Cardiac fibroblast (primary cell): ENCODE results near the gene LRIG1.

Source experiments
- DNase-seq, 2 donors: peaks; one replicate each; pipeline versions ENCODE4 v3.0.0 to v3.0.0-alpha.2; 2010; ENCODE audit warnings: low read depth in 2 of 2
- H3K4me3 ChIP-seq, 2 donors: replicated peaks in 1 of 2; 1 replicate in 1 of 2; 2 replicates in 1 of 2; pipeline ENCODE4 v1.5.1; 2011; ENCODE audit warnings: low read depth in 2 of 2, low read length in 2 of 2, mild to moderate bottlenecking in 2 of 2, moderate library complexity in 1 of 2
- CTCF ChIP-seq: IDR thresholded peaks from one replicate; pipeline ENCODE4 v1.5.1; 2011; ENCODE audit warnings: low read depth, mild to moderate bottlenecking, low read length, inconsistent platforms

LRIG1 gene

GRCh38 chr3:66479532-66479947 is 21.3 kb downstream of the LRIG1 start:
- no peak for TF ChIP-seq CTCF
- no peak for DNase-seq
- no peak overlapping the region for H3K4me3 ChIP-seq

- TF ChIP-seq CTCF: no peak
Observed at GRCh38 chr3:66478960-66479359, 21.9 kb downstream of the LRIG1 start.

GRCh38 chr3:66477856-66478255 is 23.0 kb downstream of the LRIG1 start:
- no peak for TF ChIP-seq CTCF
- H3K4me3 ChIP-seq: no peak overlapping the region
- DNase-seq: no peak

More at GRCh38 chr3:66478960-66479359, 21.9 kb downstream of the LRIG1 start:
- DNase-seq: no peak
- no peak overlapping the region for H3K4me3 ChIP-seq

- no peak overlapping the region for H3K4me3 ChIP-seq
- DNase-seq: no peak
- no peak for TF ChIP-seq CTCF
Observed at GRCh38 chr3:66476852-66477381, 23.9 kb downstream of the LRIG1 start.

GRCh38 chr3:66475386-66476020 is 25.3 kb downstream of the LRIG1 start:
- no peak overlapping the region for H3K4me3 ChIP-seq
- no peak for TF ChIP-seq CTCF
- no peak for DNase-seq

- TF ChIP-seq CTCF: no peak
- peak; percentile 44 to 70 for DNase-seq
- H3K4me3 ChIP-seq: no peak overlapping the region
Observed at GRCh38 chr3:66473692-66474091, 27.1 kb downstream of the LRIG1 start.

- TF ChIP-seq CTCF: no peak
- DNase-seq: peak; percentile 25 to 55
- H3K4me3 ChIP-seq: no peak overlapping the region
Observed at GRCh38 chr3:66473181-66473580, 27.6 kb downstream of the LRIG1 start.
